Measurements from ENCODE around the gene FAM20A.

Gene FAM20A

GRCh38 chr17:68634345-68634876 is 33.2 kb upstream of the FAM20A start:
- no peak for DNase-seq (ENCODE audit: insufficient read length, low spot score)
- no peak for TF ChIP-seq CTCF (IDR thresholded peaks at IDR 0.05; ENCODE audit: insufficient read depth, missing control alignments)
- no peak for FAIRE-seq

GRCh38 chr17:68628576-68628957 is 27.4 kb upstream of the FAM20A start:
- FAIRE-seq (no peak), DNase-seq (ENCODE audit: insufficient read length, low spot score) (no peak)
- TF ChIP-seq CTCF (IDR thresholded peaks at IDR 0.05; ENCODE audit: insufficient read depth, missing control alignments) = no peak

GRCh38 chr17:68627956-68628575 is 26.9 kb upstream of the FAM20A start:
- FAIRE-seq = no peak
- no peak for TF ChIP-seq CTCF (IDR thresholded peaks at IDR 0.05; ENCODE audit: insufficient read depth, missing control alignments)
- no peak for DNase-seq (ENCODE audit: insufficient read length, low spot score)

GRCh38 chr17:68624381-68624780 is 23.2 kb upstream of the FAM20A start:
- FAIRE-seq = no peak
- no peak for TF ChIP-seq CTCF (IDR thresholded peaks at IDR 0.05; ENCODE audit: insufficient read depth, missing control alignments)
- DNase-seq (ENCODE audit: insufficient read length, low spot score) = no peak

- DNase-seq (ENCODE audit: insufficient read length, low spot score) = no peak
- no peak for TF ChIP-seq CTCF (IDR thresholded peaks at IDR 0.05; ENCODE audit: insufficient read depth, missing control alignments)
- FAIRE-seq = no peak
These were observed 22.6 kb upstream of the FAM20A start for GRCh38 chr17:68623811-68624210.

GRCh38 chr17:68622423-68622822 is 21.3 kb upstream of the FAM20A start:
- DNase-seq (ENCODE audit: insufficient read length, low spot score) (no peak), FAIRE-seq (no peak)
- TF ChIP-seq CTCF (IDR thresholded peaks at IDR 0.05; ENCODE audit: insufficient read depth, missing control alignments) = no peak

- no peak for TF ChIP-seq CTCF (IDR thresholded peaks at IDR 0.05; ENCODE audit: insufficient read depth, missing control alignments)
- FAIRE-seq (no peak), DNase-seq (ENCODE audit: insufficient read length, low spot score) (no peak)
These were observed 19.9 kb upstream of the FAM20A start for GRCh38 chr17:68621065-68621464.

Measured in D721Med (cell line).